ENCODE results near the gene VAV3. TPM values are rescaled to one million over a fixed set of nuclear protein-coding genes. Genes with fewer than 3 reads are reported as not detected.

The VAV3 gene
- polyA plus RNA-seq, 1 experiment, result not detected

- DNase-seq (ENCODE audit: low read depth), result no peak
- ChIA-PET POLR2A (no interaction called here), CTCF (no interaction called here)
- Histone ChIP-seq H3K36me3 (ENCODE audit: control insufficient read depth, insufficient read depth, low read length) (no peaks in the 10 kb centered on the region), H3K27me3 (ENCODE audit: control insufficient read depth, insufficient read depth, low read length) (no peaks in the 10 kb centered on the region), H3K4me3 (ENCODE audit: low read depth, low read length) (no peak overlapping the region)
- TF ChIP-seq CTCF (IDR thresholded peaks at IDR 0.05; ENCODE audit: insufficient read depth, low read depth, low read length), result no peak
These were observed 131.9 kb downstream of the VAV3 start for GRCh38 chr1:107833061-107833460.

- no peak overlapping the region for H3K4me3 ChIP-seq (ENCODE audit: low read depth, low read length)
- no peaks in the 10 kb centered on the region for H3K36me3 ChIP-seq (ENCODE audit: control insufficient read depth, insufficient read depth, low read length)
- ChIA-PET CTCF (no interaction called here), POLR2A (no interaction called here)
- no peak for DNase-seq (ENCODE audit: low read depth)
- TF ChIP-seq CTCF (IDR thresholded peaks at IDR 0.05; ENCODE audit: insufficient read depth, low read depth, low read length), result no peak
- H3K27me3 ChIP-seq (ENCODE audit: control insufficient read depth, insufficient read depth, low read length), result no peaks in the 10 kb centered on the region
These were observed 133.1 kb downstream of the VAV3 start for GRCh38 chr1:107831921-107832320.

- no peaks in the 10 kb centered on the region for H3K36me3 ChIP-seq (ENCODE audit: control insufficient read depth, insufficient read depth, low read length)
- CTCF ChIA-PET, result no interaction called here
- no peak for TF ChIP-seq CTCF (IDR thresholded peaks at IDR 0.05; ENCODE audit: insufficient read depth, low read depth, low read length)
- no peak for DNase-seq (ENCODE audit: low read depth)
- no peaks in the 10 kb centered on the region for H3K27me3 ChIP-seq (ENCODE audit: control insufficient read depth, insufficient read depth, low read length)
- POLR2A ChIA-PET, result no interaction called here
- H3K4me3 ChIP-seq (ENCODE audit: low read depth, low read length), result no peak overlapping the region
These were observed 134.5 kb downstream of the VAV3 start for GRCh38 chr1:107830526-107830925.

- no peak for TF ChIP-seq CTCF (IDR thresholded peaks at IDR 0.05; ENCODE audit: insufficient read depth, low read depth, low read length)
- POLR2A ChIA-PET, result no interaction called here
- Histone ChIP-seq H3K36me3 (ENCODE audit: control insufficient read depth, insufficient read depth, low read length) (no peaks in the 10 kb centered on the region), H3K27me3 (ENCODE audit: control insufficient read depth, insufficient read depth, low read length) (no peaks in the 10 kb centered on the region), H3K4me3 (ENCODE audit: low read depth, low read length) (no peak overlapping the region)
- CTCF ChIA-PET, result no interaction called here
- DNase-seq (ENCODE audit: low read depth), result no peak
These were observed 134.9 kb downstream of the VAV3 start for GRCh38 chr1:107830075-107830474.

GRCh38 chr1:107829036-107829770 lies 135.8 kb downstream of the VAV3 start:
- DNase-seq (ENCODE audit: low read depth), result no peak
- H3K27me3 ChIP-seq (ENCODE audit: control insufficient read depth, insufficient read depth, low read length), result no peaks in the 10 kb centered on the region
- no peak for TF ChIP-seq CTCF (IDR thresholded peaks at IDR 0.05; ENCODE audit: insufficient read depth, low read depth, low read length)
- POLR2A ChIA-PET, result no interaction called here
- CTCF ChIA-PET, result no interaction called here
- H3K36me3 ChIP-seq (ENCODE audit: control insufficient read depth, insufficient read depth, low read length), result no peaks in the 10 kb centered on the region
- H3K4me3 ChIP-seq (ENCODE audit: low read depth, low read length), result no peak overlapping the region

Measured in BJ (cell line).